Measurements from ENCODE around the gene HMGCL.

HMGCL gene

DNA sequence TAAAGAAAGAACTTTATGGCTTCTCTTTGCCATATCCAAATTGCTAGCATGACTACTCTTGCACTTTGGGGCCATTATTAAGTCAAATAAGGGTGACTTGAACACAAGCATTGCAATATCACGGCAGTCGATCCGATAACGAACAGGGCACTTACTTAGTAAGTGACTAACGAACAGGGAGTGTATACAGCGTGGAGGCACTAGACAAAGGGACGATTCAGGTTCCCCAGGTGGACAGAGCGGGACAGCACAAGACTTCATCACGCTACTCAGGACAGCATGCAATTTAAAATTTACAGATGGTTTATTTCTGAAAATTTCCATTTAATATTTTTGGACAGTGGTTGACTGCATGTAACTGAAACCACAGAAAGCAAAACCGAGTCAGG lies 52.4 kb downstream of the HMGCL start:
- no peak for DNase-seq

DNA sequence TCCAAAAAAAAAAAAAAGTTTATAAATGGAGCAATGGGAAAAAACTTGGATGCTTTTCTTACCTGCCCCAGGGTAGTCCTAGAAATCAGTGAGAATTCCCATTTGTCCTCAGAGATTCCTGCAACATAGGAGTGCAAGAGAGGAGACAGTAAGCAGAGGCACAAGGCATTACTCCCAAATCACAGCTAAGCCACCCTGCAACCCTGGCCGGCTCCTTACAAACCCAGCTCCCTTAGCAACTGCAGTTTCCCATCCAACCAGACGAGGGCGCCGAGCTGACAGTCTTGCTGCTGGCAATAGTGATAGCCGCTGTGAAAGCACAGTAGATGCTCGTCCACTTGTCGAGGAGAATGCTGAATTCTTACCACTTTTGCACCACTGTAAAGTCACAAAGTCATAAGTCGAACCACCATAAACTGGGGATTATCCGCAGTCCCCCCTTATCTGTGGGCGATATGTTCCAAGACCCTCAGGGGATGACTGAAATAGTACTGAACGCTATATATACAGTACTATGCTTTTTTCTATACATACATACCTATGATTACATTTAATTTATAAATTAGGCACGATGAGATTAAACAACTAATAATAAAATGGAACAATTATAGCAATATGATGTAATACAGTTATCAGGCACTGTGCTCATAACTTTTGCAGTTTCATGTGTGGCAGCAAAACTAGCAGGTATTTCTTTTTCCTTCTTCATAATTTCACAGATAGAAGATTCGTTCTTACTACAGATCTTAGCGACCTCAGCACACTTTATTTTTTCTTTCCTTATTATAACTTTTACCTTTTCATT lies 53.0 kb downstream of the HMGCL start:
- DNase-seq, result peak; percentile 26

DNA sequence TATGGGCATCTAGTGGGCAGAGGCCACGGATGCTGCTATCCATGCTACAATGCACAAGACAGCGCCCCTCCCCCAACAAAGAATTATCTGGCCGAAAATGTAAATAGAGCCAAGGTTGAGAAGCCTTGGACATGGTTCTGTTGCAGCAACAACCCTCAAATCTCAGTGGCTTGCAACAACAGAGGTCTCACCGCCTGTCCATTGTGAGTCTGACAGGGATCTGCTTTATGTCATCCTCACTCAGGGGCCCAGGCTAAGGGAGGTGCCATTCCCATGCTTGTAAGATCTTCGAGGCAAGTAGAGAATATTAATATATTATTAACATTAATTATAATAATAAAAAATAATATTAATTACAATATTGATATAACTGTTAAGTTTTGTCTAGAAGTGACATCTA lies 56.5 kb downstream of the HMGCL start:
- DNase-seq, result no peak

DNA sequence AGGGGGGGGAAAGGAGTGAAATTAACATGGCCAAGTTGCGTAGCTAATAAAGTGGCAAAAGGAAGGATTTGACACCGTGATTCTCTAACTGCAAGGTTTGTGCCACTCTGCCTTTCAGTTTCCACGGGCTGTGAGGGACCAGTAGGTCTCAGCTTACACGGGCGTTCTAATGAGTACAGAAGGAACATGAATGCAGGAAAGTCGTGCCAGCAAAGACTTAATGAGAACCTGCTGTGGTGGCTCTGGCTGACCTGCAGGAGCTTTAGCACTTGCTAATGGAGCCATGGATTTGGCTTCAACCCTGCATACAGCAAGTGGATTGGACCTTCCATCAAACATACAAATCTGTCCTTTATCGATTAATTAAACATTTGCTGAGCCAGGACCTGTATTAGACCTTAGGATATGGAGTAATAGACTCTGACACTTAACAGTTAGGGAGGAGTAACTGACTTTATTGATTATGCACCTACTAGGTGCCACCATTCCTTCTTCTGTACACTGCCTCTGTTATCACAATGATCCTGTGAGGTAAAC lies 62.1 kb downstream of the HMGCL start:
- DNase-seq, result no peak

DNA sequence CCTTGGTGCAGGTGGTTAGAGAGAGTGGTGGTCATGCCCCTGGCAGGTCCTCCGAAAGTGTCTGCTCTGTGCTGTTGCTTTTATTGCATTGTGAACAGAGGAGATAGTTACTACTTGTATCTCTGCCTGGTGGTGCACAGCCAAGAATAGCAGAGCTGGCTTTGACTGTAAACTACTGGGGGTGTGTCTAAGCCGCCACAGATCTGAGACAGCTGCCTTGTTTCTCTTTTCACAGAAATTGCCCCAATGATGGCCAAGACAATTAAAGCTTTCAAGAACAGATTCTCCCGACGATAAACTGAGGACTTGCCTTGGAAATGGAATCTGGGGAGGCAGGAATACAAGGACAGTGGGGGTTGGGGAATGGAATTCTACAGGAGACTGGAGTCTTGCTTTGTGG lies 66.0 kb downstream of the HMGCL start:
- no peak for DNase-seq

DNA sequence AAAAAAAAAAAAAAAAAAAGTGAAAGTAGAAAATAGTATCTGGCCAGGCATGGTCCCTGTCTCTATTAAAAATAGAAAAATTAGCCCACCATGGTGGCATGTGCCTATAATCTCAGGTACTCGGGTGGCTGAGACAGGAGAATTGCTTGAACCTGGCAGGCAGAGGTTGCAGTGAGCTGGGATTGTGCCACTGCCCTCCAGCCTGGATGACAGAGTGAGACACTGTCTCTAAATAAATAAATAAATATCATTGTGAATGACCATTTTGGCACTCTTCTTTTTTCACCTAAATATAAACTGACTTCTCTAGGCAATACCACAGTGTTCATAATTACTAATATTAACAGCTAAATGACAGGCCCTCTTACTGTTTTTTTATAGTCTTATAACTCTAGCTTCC lies 67.4 kb downstream of the HMGCL start:
- DNase-seq, result no peak

DNA sequence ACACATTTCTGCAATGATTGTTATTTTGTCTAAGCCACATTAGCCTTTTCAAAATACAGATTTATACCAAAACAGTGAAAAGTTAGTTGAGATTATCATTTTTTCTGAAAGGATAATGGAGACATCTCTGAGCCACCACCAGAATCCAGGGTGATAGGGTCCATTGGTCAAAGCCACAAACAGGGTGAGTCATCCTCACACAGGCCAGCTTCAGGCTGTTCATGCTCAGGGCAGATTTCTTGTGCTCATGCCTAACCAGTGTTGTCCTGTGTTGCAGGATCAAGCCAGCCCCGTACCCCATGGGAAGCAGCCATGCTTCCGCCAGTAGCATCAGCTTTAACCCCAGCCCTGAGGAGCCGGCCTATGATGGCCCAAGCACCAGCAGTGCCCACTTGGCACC lies 68.6 kb downstream of the HMGCL start:
- DNase-seq, result no peak

DNA sequence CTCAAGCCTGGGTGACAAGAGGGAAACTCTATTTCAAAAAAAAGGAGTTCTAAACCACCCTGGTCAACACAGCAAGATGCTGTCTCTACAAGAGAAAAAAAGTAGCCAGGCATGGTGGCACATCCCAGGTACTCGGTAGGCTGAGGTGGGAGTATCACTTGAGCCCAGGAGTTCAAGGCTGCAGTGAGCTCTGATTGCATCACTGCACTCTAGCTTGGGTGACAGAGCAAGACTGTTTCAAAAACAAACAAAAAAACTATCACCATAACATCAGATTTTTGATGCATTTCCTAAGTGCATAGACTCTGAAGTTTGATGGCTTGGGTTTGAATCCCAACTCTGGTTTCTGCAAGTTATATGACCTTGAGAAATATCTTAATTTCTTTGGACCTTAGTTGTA lies 72.3 kb downstream of the HMGCL start:
- no peak for DNase-seq
